Measurements from ENCODE around the gene HSD17B12.

GRCh38 chr11:43852057-43852636 lies 171.6 kb downstream of the HSD17B12 start:
- peak; percentile 94 for TF ChIP-seq CTCF (IDR thresholded peaks at IDR 0.05; ENCODE audit: low read length)
- no peak for TF ChIP-seq EZH2 (IDR thresholded peaks at IDR 0.05; ENCODE audit: borderline replicate concordance, low read length)

All from OCI-LY1 (cell line).